GM21390 (cell line): ENCODE results near the gene ENTREP3.
"Not testable (repeated sequence)": the region's sequence is repeated elsewhere in the genome, so short reads cannot be mapped to it uniquely, and the experiment has no call there.

Source experiments
- ATAC-seq: cut with Tn5 transposase; IDR thresholded peaks from one replicate; pipeline ENCODE4 v1.9.1; 2021; ENCODE audit not compliant: unreplicated experiment

ENTREP3 gene

GRCh38 chr1:155253208-155253607 is 2.1 kb downstream of the ENTREP3 start:
- ATAC-seq = no peak

GRCh38 chr1:155251566-155251965 is 3.7 kb downstream of the ENTREP3 start:
- no peak for ATAC-seq

GRCh38 chr1:155250633-155251449 is 4.4 kb downstream of the ENTREP3 start:
- peak; percentile 90 for ATAC-seq

- ATAC-seq = no peak
Observed at GRCh38 chr1:155250246-155250632, 5.0 kb downstream of the ENTREP3 start.

- ATAC-seq = no peak
Observed at GRCh38 chr1:155247667-155248553, 7.4 kb downstream of the ENTREP3 start.

GRCh38 chr1:155246796-155247195 is 8.5 kb downstream of the ENTREP3 start:
- ATAC-seq = not testable (repeated sequence)

GRCh38 chr1:155245163-155245524 is 10.1 kb downstream of the ENTREP3 start:
- no peak for ATAC-seq

- peak; percentile 80 for ATAC-seq
Observed at GRCh38 chr1:155244368-155245162, 10.7 kb downstream of the ENTREP3 start.

- no peak for ATAC-seq
Observed at GRCh38 chr1:155242805-155243358, 12.4 kb downstream of the ENTREP3 start.

GRCh38 chr1:155241841-155242264 is 13.4 kb downstream of the ENTREP3 start:
- no peak for ATAC-seq

- no peak for ATAC-seq
Observed at GRCh38 chr1:155241069-155241679, 14.1 kb downstream of the ENTREP3 start.

- no peak for ATAC-seq
Observed at GRCh38 chr1:155236451-155236850, 18.8 kb downstream of the ENTREP3 start.

- not testable (repeated sequence) for ATAC-seq
Observed at GRCh38 chr1:155235375-155235774, 19.9 kb downstream of the ENTREP3 start.

- ATAC-seq = not testable (repeated sequence)
Observed at GRCh38 chr1:155233502-155233901, 21.8 kb downstream of the ENTREP3 start.

GRCh38 chr1:155232001-155232978 is 23.0 kb downstream of the ENTREP3 start:
- ATAC-seq = not testable (repeated sequence)

- ATAC-seq = not testable (repeated sequence)
Observed at GRCh38 chr1:155231302-155231701, 24.0 kb downstream of the ENTREP3 start.

- ATAC-seq = no peak
Observed at GRCh38 chr1:155228096-155228427, 27.2 kb downstream of the ENTREP3 start.

GRCh38 chr1:155227261-155228095 is 27.8 kb downstream of the ENTREP3 start:
- peak; percentile 86 for ATAC-seq
